Left ventricle myocardium inferior (tissue), 1 donor: ENCODE data around the gene MRPS30. TPM values are rescaled to one million over a fixed set of nuclear protein-coding genes. Genes with fewer than 3 reads are reported as not detected.

ENCODE experiments used
- DNase-seq: peaks from one replicate; pipeline ENCODE4 v3.0.0-alpha.2; 2020
- H3K27ac ChIP-seq: fragments of 200-600 bp; replicated peaks from 2 replicates; pipeline ENCODE4 v1.8.0; 2021
- H3K27me3 ChIP-seq: fragments of 200-600 bp; 2 replicates; pipeline ENCODE4 v1.8.0; 2021; ENCODE audit warnings: low read depth
- H3K36me3 ChIP-seq: fragments of 200-600 bp; 2 replicates; pipeline ENCODE4 v1.8.0; 2021
- H3K4me1 ChIP-seq: fragments of 200-600 bp; 2 replicates; pipeline ENCODE4 v1.8.0; 2021
- H3K4me3 ChIP-seq: fragments of 200-600 bp; 2 replicates; pipeline ENCODE4 v1.8.0; 2021; ENCODE audit warnings: mild to moderate bottlenecking, moderate library complexity
- H3K9me3 ChIP-seq: fragments of 200-600 bp; replicated peaks from 2 replicates; pipeline ENCODE4 v1.8.0; 2021
- intact Hi-C: fragments of 100-400 bp; cut with micrococcal nuclease; formaldehyde crosslinking; loops from one replicate; pipeline ENCODE4 v1.11.0; 2022
- total RNA-seq: library from RNA; stranded (reverse); fragmentation: NEBNext Ultra II Directional; extraction: Animal tissue kit (Norgen Biotek cat#: 25700); gene quantifications from one replicate; pipeline ENCODE4 v1.2.1, GENCODE V29; 2021
- TF ChIP-seq, protein P1 (sequence below): fragments of 200-600 bp; IDR thresholded peaks from 2 replicates; pipeline ENCODE4 v1.8.0; 2021; ENCODE audit warnings: antibody characterized with exemption, mild to moderate bottlenecking, borderline replicate concordance
- donor health status: DM: no; HTN: yes; CAD: no; lungs with severe emphysema.

The MRPS30 gene
- total RNA-seq, 1 donor from 2014 or later: 86.3 TPM

DNA sequence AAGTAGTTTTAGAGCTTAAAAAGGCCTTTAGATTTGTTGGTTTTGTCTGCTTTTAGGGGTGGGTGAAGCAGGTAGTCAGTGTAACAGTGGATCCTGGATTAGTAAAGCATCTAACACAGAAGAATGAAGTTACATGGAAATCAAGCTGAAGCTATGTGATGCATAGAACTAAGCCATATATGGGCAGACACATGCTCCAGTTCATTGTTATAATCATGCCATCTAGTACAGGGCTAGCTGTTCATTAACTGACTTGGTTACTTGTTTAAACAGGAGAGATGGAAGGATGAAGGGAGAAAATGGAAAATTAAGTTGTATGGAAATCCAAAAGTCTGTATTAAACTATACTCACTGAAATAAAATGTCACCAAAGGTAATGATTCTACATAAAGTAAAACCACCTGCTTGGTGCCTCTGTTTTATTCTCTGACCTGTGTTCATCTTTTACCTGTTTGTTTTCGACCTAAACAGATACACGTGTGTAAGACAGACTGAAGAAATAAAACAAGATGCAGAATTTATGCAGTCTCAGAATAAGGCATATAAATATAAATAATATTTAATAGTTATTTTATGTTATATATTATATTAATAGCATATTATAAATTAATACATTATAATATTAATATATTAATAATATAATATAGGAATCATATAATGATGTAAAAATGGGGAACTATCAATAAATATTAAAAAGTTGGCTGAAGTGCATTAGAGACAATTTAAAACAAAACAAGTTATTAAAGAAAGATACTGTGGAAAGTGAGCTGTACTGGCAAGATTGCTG lies 33.9 kb downstream of the MRPS30 start:
- H3K27me3 ChIP-seq: no peaks in the 10 kb centered on the region
- TF ChIP-seq, protein P1, sequence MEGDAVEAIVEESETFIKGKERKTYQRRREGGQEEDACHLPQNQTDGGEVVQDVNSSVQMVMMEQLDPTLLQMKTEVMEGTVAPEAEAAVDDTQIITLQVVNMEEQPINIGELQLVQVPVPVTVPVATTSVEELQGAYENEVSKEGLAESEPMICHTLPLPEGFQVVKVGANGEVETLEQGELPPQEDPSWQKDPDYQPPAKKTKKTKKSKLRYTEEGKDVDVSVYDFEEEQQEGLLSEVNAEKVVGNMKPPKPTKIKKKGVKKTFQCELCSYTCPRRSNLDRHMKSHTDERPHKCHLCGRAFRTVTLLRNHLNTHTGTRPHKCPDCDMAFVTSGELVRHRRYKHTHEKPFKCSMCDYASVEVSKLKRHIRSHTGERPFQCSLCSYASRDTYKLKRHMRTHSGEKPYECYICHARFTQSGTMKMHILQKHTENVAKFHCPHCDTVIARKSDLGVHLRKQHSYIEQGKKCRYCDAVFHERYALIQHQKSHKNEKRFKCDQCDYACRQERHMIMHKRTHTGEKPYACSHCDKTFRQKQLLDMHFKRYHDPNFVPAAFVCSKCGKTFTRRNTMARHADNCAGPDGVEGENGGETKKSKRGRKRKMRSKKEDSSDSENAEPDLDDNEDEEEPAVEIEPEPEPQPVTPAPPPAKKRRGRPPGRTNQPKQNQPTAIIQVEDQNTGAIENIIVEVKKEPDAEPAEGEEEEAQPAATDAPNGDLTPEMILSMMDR: no peak
- peaks cover 5% of the 10 kb centered on the region for H3K9me3 ChIP-seq
- intact Hi-C loops: no loop called here
- H3K36me3 ChIP-seq: no peaks in the 10 kb centered on the region
- DNase-seq: no peak
- no peak overlapping the region for H3K27ac ChIP-seq
- H3K4me1 ChIP-seq: no peaks in the 10 kb centered on the region
- H3K4me3 ChIP-seq: no peak overlapping the region

GRCh38 chr5:44844744-44845143 lies 36.0 kb downstream of the MRPS30 start:
- TF ChIP-seq, protein P1: no peak
- H3K4me1 ChIP-seq: no peaks in the 10 kb centered on the region
- no peak overlapping the region for H3K27ac ChIP-seq
- no peaks in the 10 kb centered on the region for H3K27me3 ChIP-seq
- H3K36me3 ChIP-seq: no peaks in the 10 kb centered on the region
- H3K9me3 ChIP-seq: no peaks in the 10 kb centered on the region
- DNase-seq: no peak
- H3K4me3 ChIP-seq: no peak overlapping the region
- intact Hi-C loops: no loop called here

DNA sequence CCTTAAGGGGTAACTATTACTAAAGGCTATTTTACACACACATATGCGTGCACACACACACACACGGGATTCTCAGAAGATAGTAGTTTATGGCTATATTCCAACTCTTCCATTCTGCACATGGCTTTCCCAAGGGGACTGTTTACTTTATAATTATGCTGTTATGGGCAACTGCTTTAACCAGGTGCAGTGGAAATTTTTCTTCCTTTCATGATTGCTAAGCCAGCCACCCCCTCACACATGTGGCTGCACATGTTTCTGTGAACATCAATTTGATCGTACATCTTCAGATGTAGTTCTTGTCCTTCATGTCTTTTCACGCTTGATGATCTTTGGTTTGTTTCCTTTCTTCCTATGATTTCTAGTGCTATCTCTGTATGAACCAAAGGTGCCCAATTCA lies 37.0 kb downstream of the MRPS30 start:
- Histone ChIP-seq H3K27me3 (no peaks in the 10 kb centered on the region), H3K9me3 (no peaks in the 10 kb centered on the region), H3K4me3 (no peak overlapping the region), H3K27ac (no peak overlapping the region), H3K36me3 (no peaks in the 10 kb centered on the region), H3K4me1 (no peaks in the 10 kb centered on the region)
- intact Hi-C loops: no loop called here
- TF ChIP-seq, protein P1: no peak
- DNase-seq: no peak

DNA sequence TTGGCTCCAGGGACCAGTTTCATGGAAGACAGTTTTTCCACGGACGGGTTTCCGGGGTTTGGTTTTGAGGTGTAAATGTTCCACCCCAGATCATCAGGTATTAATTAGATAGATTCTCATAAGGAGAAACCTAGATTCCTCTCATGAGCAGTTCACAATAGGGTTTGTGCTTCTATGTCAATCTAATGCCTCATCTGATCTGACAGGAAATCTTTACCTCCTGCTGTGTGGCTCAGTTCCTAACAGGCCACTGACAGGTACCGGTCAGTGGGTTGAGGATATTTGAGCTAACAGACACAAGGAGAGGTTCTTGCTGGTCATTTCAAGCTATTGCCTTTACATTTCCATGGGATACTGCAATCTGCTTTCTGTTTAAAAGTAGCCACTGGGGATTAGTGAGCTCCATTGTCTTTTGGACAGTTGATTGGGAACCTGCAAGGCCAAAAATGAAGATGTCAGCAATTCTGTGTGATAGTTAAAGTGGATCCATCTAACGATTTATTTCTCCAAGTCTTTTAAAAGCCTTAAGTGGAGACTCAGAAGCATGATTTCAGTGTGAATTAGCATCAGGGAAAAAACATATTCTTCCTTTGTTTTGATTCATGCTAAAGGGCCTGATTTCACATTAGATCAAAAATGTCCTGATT lies 38.6 kb downstream of the MRPS30 start:
- no peak for DNase-seq
- TF ChIP-seq, protein P1: no peak
- H3K9me3 ChIP-seq: no peaks in the 10 kb centered on the region
- no peaks in the 10 kb centered on the region for H3K27me3 ChIP-seq
- H3K36me3 ChIP-seq: no peaks in the 10 kb centered on the region
- H3K27ac ChIP-seq: no peak overlapping the region
- no peak overlapping the region for H3K4me3 ChIP-seq
- intact Hi-C loops: no loop called here
- H3K4me1 ChIP-seq: no peaks in the 10 kb centered on the region

DNA sequence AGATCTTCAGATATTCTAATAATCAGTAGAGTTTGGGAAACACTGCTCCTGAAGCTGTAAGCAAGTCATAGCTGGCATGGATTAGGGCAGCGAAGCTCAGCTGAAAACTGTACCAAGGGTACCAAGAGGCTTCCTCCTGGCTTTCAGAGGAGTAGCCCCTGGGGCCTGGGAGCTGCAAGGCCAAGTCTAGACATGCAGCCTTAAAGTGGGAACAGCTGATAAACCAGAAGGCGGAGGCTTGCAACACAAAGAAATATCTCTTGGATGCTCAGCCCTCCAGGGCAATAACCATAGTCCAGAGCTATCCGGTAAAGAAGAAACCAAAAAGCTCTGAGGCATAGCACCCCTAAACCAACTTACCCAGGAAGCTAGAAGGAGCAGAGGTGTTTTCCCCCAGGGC lies 51.5 kb downstream of the MRPS30 start:
- DNase-seq: no peak
- TF ChIP-seq, protein P1: no peak
- Histone ChIP-seq H3K36me3 (no peaks in the 10 kb centered on the region), H3K4me3 (no peak overlapping the region), H3K9me3 (no peaks in the 10 kb centered on the region), H3K27me3 (no peaks in the 10 kb centered on the region), H3K4me1 (no peaks in the 10 kb centered on the region), H3K27ac (no peak overlapping the region)
- intact Hi-C loops: no loop called here
